GM21619 (cell line): Measurements from ENCODE around the gene VTI1B.
"Not testable (repeated sequence)": the region's sequence is repeated elsewhere in the genome, so short reads cannot be mapped to it uniquely, and the experiment has no call there.

ENCODE experiments used
- ATAC-seq: cut with Tn5 transposase; IDR thresholded peaks from one replicate; pipeline ENCODE4 v1.9.1; 2021; ENCODE audit not compliant: unreplicated experiment

VTI1B gene

GRCh38 chr14:67633451-67634147 lies 40.8 kb downstream of the VTI1B start:
- no peak for ATAC-seq

- ATAC-seq, result no peak
These were observed 43.5 kb downstream of the VTI1B start for GRCh38 chr14:67630938-67631337.

- ATAC-seq, result no peak
These were observed 44.2 kb downstream of the VTI1B start for GRCh38 chr14:67630186-67630585.

- ATAC-seq, result no peak
These were observed 46.9 kb downstream of the VTI1B start for GRCh38 chr14:67627519-67627918.

- not testable (repeated sequence) for ATAC-seq
These were observed 48.3 kb downstream of the VTI1B start for GRCh38 chr14:67626131-67626530.

GRCh38 chr14:67623114-67623513 lies 51.3 kb downstream of the VTI1B start:
- ATAC-seq, result no peak

GRCh38 chr14:67622675-67623074 lies 51.8 kb downstream of the VTI1B start:
- ATAC-seq, result no peak

- no peak for ATAC-seq
These were observed 54.1 kb downstream of the VTI1B start for GRCh38 chr14:67620217-67620785.

- peak; percentile 88 for ATAC-seq
These were observed 54.8 kb downstream of the VTI1B start, which contains the start of gene ARG2 for GRCh38 chr14:67619446-67620216. Gene ARG2 (plus strand): TSS chr14:67619920. CDS start chr14:67619978, 58 bp downstream.

GRCh38 chr14:67618617-67619063 lies 55.8 kb downstream of the VTI1B start:
- no peak for ATAC-seq

GRCh38 chr14:67610491-67610890 lies 63.9 kb downstream of the VTI1B start:
- ATAC-seq, result no peak

- no peak for ATAC-seq
These were observed 64.7 kb downstream of the VTI1B start for GRCh38 chr14:67609642-67610310.

GRCh38 chr14:67607646-67608045 lies 66.8 kb downstream of the VTI1B start:
- ATAC-seq, result no peak

GRCh38 chr14:67602995-67603545 lies 71.4 kb downstream of the VTI1B start:
- ATAC-seq, result peak; percentile 64

GRCh38 chr14:67602076-67602475 lies 72.4 kb downstream of the VTI1B start:
- ATAC-seq, result no peak

GRCh38 chr14:67600562-67600974 lies 73.9 kb downstream of the VTI1B start:
- ATAC-seq, result not testable (repeated sequence)

GRCh38 chr14:67599698-67600561 lies 74.5 kb downstream of the VTI1B start, which contains the start of gene PIGH:
Gene PIGH (minus strand): TSS chr14:67600268. CDS start chr14:67600203, 65 bp downstream.
- peak; percentile 85 for ATAC-seq
